Lung microvascular endothelial cell (primary cell): ENCODE results near the gene ADPRS. TPM values are rescaled to one million over a fixed set of nuclear protein-coding genes. Genes with fewer than 3 reads are reported as not detected.
A peak's percentile ranks its signal among the peaks of the same experiment; 100 is the strongest.

Experiments used
- DNase-seq, 2 donors: peaks; one replicate each; pipeline versions ENCODE4 v3.0.0 to v3.0.0-alpha.2; 2010; ENCODE audit warnings: low read depth in 2 of 2
- total RNA-seq: library from RNA; depleted of rRNA; stranded (reverse); fragments of >200 nt; gene quantifications from 2 replicates; pipeline ENCODE4 v1.2.1, GENCODE V29; 2014

ADPRS gene
- total RNA-seq: 26.4 and 38.1 TPM in 2 replicates

GRCh38 chr1:36088577-36089392 lies at the start of gene ADPRS:
Gene ADPRS, plus strand, starts transcription at chr1:36088892. Its CDS starts 13 bp downstream, at chr1:36088905.
- DNase-seq: peak; percentile 94 to 95

- no peak for DNase-seq
These were observed 48.5 kb upstream of the ADPRS start for GRCh38 chr1:36040238-36040637.

GRCh38 chr1:36051821-36052220 lies 36.9 kb upstream of the ADPRS start:
- DNase-seq: no peak

- no peak for DNase-seq
These were observed 34.7 kb upstream of the ADPRS start for GRCh38 chr1:36053978-36054377.

- DNase-seq: no peak
These were observed 33.0 kb upstream of the ADPRS start for GRCh38 chr1:36055706-36056105.

GRCh38 chr1:36062315-36062714 lies 26.4 kb upstream of the ADPRS start:
- no peak for DNase-seq

- DNase-seq: no peak
These were observed 20.8 kb upstream of the ADPRS start for GRCh38 chr1:36067871-36068270.

GRCh38 chr1:36068866-36069265 lies 19.8 kb upstream of the ADPRS start:
- no peak for DNase-seq

GRCh38 chr1:36070349-36070748 lies 18.3 kb upstream of the ADPRS start:
- no peak for DNase-seq

- DNase-seq: peak in 1 of 2 donors; percentile 20
These were observed 11.6 kb upstream of the ADPRS start for GRCh38 chr1:36076979-36077573.

- no peak for DNase-seq
These were observed 8.5 kb upstream of the ADPRS start for GRCh38 chr1:36080236-36080635.

GRCh38 chr1:36080801-36081200 lies 7.9 kb upstream of the ADPRS start:
- no peak for DNase-seq

GRCh38 chr1:36081926-36082485 lies 6.7 kb upstream of the ADPRS start:
- DNase-seq: no peak

GRCh38 chr1:36083219-36083618 lies 5.5 kb upstream of the ADPRS start:
- DNase-seq: no peak

GRCh38 chr1:36083635-36084496 lies 4.8 kb upstream of the ADPRS start, which contains the start of gene TEKT2:
Gene TEKT2, plus strand, starts transcription at chr1:36084094. Its CDS starts 828 bp downstream, at chr1:36084922.
- peak in 1 of 2 donors; percentile 80 for DNase-seq

- DNase-seq: peak in 1 of 2 donors; percentile 52
These were observed 4.1 kb upstream of the ADPRS start for GRCh38 chr1:36084497-36085115.

- DNase-seq: no peak
These were observed 3.6 kb upstream of the ADPRS start for GRCh38 chr1:36085126-36085525.

GRCh38 chr1:36085686-36086526 lies 2.8 kb upstream of the ADPRS start:
- no peak for DNase-seq

- no peak for DNase-seq
These were observed 2.0 kb upstream of the ADPRS start for GRCh38 chr1:36086529-36087232.
